Camera-type eye (tissue), 1 donor: Measurements from ENCODE around the gene SRRM1. TPM values are rescaled to one million over a fixed set of nuclear protein-coding genes. Genes with fewer than 3 reads are reported as not detected.

Experiments
- total RNA-seq: library from RNA; depleted of rRNA; stranded (reverse); fragments of >200 nt; gene quantifications from one replicate; pipeline ENCODE4 v1.2.3, GENCODE V29; 2014

SRRM1 gene, protein sequence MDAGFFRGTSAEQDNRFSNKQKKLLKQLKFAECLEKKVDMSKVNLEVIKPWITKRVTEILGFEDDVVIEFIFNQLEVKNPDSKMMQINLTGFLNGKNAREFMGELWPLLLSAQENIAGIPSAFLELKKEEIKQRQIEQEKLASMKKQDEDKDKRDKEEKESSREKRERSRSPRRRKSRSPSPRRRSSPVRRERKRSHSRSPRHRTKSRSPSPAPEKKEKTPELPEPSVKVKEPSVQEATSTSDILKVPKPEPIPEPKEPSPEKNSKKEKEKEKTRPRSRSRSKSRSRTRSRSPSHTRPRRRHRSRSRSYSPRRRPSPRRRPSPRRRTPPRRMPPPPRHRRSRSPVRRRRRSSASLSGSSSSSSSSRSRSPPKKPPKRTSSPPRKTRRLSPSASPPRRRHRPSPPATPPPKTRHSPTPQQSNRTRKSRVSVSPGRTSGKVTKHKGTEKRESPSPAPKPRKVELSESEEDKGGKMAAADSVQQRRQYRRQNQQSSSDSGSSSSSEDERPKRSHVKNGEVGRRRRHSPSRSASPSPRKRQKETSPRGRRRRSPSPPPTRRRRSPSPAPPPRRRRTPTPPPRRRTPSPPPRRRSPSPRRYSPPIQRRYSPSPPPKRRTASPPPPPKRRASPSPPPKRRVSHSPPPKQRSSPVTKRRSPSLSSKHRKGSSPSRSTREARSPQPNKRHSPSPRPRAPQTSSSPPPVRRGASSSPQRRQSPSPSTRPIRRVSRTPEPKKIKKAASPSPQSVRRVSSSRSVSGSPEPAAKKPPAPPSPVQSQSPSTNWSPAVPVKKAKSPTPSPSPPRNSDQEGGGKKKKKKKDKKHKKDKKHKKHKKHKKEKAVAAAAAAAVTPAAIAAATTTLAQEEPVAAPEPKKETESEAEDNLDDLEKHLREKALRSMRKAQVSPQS
- total RNA-seq = 119 TPM

GRCh38 chr1:24642481-24643362 is at the start of gene SRRM1:
TSS of gene SRRM1 (plus strand) at chr1:24643302. CDS start at chr1:24643327, 25 bp downstream.

Other genes with a start within 250 kb of the SRRM1 start
- 4.7 TPM for gene STPG1, start 229.5 kb upstream of the SRRM1 start, total RNA-seq
- gene NIPAL3, start 227.5 kb upstream of the SRRM1 start, total RNA-seq = 41.6 TPM
- gene RCAN3, start 140.5 kb upstream of the SRRM1 start, total RNA-seq = 15.1 TPM
- 2.1 TPM for gene NCMAP, start 87.2 kb upstream of the SRRM1 start, total RNA-seq
- 192 TPM for gene CLIC4, start 102.1 kb downstream of the SRRM1 start, total RNA-seq